Suprapubic skin (tissue), 4 donors: Measurements from ENCODE around the gene OR14A16. TPM values are rescaled to one million over a fixed set of nuclear protein-coding genes. Genes with fewer than 3 reads are reported as not detected.

Experiments
- DNase-seq, 2 donors: peaks; one replicate each; pipeline ENCODE4 v3.0.0-alpha.2; 2019; ENCODE audit warnings: low spot score in 2 of 2
- H3K27ac ChIP-seq: fragments of 200-600 bp; sonication (generic); one replicate; pipeline ENCODE4 v1.5.1; 2019
- H3K27me3 ChIP-seq: fragments of 200-600 bp; sonication (generic); one replicate; pipeline ENCODE4 v1.5.1; 2019
- H3K36me3 ChIP-seq: fragments of 200-600 bp; sonication (generic); one replicate; pipeline ENCODE4 v1.5.1; 2019
- H3K4me1 ChIP-seq: fragments of 200-600 bp; sonication (generic); one replicate; pipeline ENCODE4 v1.5.1; 2019
- H3K4me3 ChIP-seq: fragments of 200-600 bp; sonication (generic); one replicate; pipeline ENCODE4 v1.5.1; 2019; ENCODE audit warnings: mild to moderate bottlenecking
- H3K9me3 ChIP-seq: fragments of 200-600 bp; sonication (generic); one replicate; pipeline ENCODE4 v1.5.1; 2019
- EP300 ChIP-seq: sonication (generic); formaldehyde crosslinking; IDR thresholded peaks from one replicate; pipeline ENCODE4 v1.6.1; 2017; ENCODE audit warnings: antibody characterized with exemption
- POLR2A ChIP-seq, 2 donors: fragments of 450-650 bp; IDR thresholded peaks; one replicate each; pipeline ENCODE4 v1.6.1; 2017; ENCODE audit warnings: antibody characterized with exemption in 2 of 2, mild to moderate bottlenecking in 2 of 2, moderate library complexity in 2 of 2
- POLR2AphosphoS5 ChIP-seq, 3 donors: sonication (generic); formaldehyde crosslinking; IDR thresholded peaks; one replicate each; pipeline ENCODE4 v1.6.1; 2017; ENCODE audit warnings: antibody characterized with exemption in 3 of 3
- WGBS: methylation state at CpG from one replicate; pipeline ENCODE4 v1.1.5; 2018; 5-methylcytosine and 5-hydroxymethylcytosine counted together
- total RNA-seq, 4 donors: library from RNA; depleted of rRNA; stranded (reverse); fragments of >200 nt; gene quantifications; one replicate each; pipeline ENCODE4 v1.1.0, GENCODE V29; 2016
- TF ChIP-seq, protein P1 (sequence below), 2 donors: fragments of 200-600 bp in 1 of 2; fragments of 450-650 bp in 1 of 2; sonication (generic) in 1 of 2; IDR thresholded peaks; one replicate each; pipeline ENCODE4 v1.5.1; 2016 to 2019; ENCODE audit warnings: antibody characterized with exemption in 2 of 2, mild to moderate bottlenecking in 1 of 2, moderate library complexity in 1 of 2

OR14A16 gene
- total RNA-seq, 4 donors from 2014 or later = not detected

DNA sequence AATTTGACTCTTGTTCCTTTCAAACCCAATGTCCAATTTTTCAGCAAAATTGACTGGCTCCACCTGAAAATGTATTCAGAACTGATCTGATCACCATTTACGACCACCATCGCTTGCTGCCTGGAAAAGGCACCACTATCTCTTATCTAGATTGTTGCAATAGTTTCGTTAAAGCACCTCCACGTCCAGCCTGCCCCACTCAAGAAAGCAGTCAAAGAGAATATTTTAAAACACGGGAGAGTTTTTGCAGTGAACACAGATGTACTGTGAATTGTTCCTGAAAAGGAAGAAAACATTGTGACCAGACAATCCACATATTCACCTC is 21.7 kb upstream of the OR14A16 start:
- no peaks in the 10 kb centered on the region for H3K36me3 ChIP-seq
- no peaks in the 10 kb centered on the region for H3K9me3 ChIP-seq
- no peaks in the 10 kb centered on the region for H3K27me3 ChIP-seq
- no peak for TF ChIP-seq POLR2AphosphoS5 (IDR thresholded peaks at IDR 0.05)
- no peak for TF ChIP-seq EP300
- no peak for TF ChIP-seq POLR2A (IDR thresholded peaks at IDR 0.05)
- TF ChIP-seq, protein P1, sequence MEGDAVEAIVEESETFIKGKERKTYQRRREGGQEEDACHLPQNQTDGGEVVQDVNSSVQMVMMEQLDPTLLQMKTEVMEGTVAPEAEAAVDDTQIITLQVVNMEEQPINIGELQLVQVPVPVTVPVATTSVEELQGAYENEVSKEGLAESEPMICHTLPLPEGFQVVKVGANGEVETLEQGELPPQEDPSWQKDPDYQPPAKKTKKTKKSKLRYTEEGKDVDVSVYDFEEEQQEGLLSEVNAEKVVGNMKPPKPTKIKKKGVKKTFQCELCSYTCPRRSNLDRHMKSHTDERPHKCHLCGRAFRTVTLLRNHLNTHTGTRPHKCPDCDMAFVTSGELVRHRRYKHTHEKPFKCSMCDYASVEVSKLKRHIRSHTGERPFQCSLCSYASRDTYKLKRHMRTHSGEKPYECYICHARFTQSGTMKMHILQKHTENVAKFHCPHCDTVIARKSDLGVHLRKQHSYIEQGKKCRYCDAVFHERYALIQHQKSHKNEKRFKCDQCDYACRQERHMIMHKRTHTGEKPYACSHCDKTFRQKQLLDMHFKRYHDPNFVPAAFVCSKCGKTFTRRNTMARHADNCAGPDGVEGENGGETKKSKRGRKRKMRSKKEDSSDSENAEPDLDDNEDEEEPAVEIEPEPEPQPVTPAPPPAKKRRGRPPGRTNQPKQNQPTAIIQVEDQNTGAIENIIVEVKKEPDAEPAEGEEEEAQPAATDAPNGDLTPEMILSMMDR (IDR thresholded peaks at IDR 0.05) = no peak
- DNase-seq = no peak
- no peak overlapping the region for H3K4me3 ChIP-seq
- 82% methylated on average over 5 of the region's 5 CpGs for WGBS
- no peaks in the 10 kb centered on the region for H3K4me1 ChIP-seq
- H3K27ac ChIP-seq = no peak overlapping the region

DNA sequence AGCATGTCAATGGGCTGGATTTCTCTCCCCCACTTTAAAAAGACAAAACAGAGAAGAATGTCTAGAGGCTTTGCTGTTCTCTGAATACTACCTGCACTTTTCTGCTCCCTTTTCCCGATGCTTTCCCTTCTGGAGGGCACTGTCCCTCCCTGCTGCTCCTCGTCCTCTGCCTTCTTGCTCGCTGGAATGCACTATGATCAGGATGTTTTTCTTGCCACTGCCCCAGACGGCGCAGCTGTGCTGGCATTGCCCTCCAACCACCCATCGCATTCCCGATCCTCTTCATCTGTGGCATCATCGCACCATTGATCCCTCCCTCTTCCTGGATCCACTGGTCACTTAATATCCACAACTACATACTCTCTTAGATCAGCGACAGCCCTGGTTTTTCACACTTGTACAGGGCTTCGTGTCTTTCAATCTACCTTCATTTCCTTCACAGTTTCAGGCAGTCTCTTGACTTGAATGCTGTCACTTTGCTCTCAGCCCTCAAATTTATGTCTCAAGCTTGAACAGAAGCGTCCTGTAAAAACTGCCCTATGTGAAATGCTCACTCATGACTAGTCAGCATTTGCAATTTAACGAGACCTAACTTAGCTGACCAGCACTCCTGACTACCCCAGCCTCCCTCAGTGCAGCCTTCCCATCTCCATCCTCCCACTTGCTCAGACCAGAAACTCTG is 21.2 kb upstream of the OR14A16 start:
- TF ChIP-seq EP300 = no peak
- no peak for TF ChIP-seq POLR2AphosphoS5 (IDR thresholded peaks at IDR 0.05)
- TF ChIP-seq POLR2A (IDR thresholded peaks at IDR 0.05) = no peak
- TF ChIP-seq, protein P1 (IDR thresholded peaks at IDR 0.05) = no peak
- Histone ChIP-seq H3K27ac (no peak overlapping the region), H3K4me1 (no peaks in the 10 kb centered on the region), H3K36me3 (no peaks in the 10 kb centered on the region), H3K27me3 (no peaks in the 10 kb centered on the region), H3K4me3 (no peak overlapping the region), H3K9me3 (no peaks in the 10 kb centered on the region)
- WGBS = 75% methylated on average over 12 of the region's 12 CpGs
- no peak for DNase-seq

DNA sequence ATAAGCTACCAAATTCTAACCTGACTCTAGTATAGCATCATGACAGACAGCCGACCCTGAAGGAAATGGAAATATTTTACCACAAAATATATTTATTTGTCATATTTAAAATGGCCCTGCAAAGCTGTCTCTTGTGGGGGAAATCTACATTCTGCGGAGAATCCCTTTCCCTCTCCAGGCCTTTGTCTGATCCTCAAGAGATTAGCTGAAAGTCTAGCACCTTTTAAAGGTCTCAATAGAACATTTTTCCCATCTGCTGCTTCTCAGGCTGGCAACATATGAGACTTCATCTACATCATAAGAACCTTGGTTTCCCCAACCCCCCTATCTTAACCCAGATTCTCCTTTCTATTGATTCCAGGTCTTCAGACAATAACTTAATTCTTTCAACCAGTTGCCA is 19.5 kb upstream of the OR14A16 start:
- TF ChIP-seq EP300 = no peak
- TF ChIP-seq POLR2AphosphoS5 (IDR thresholded peaks at IDR 0.05) = no peak
- no peak for TF ChIP-seq POLR2A (IDR thresholded peaks at IDR 0.05)
- TF ChIP-seq, protein P1 (IDR thresholded peaks at IDR 0.05) = no peak
- Histone ChIP-seq H3K4me3 (no peak overlapping the region), H3K36me3 (no peaks in the 10 kb centered on the region), H3K27ac (no peak overlapping the region), H3K9me3 (no peaks in the 10 kb centered on the region), H3K27me3 (no peaks in the 10 kb centered on the region), H3K4me1 (no peaks in the 10 kb centered on the region)
- 50% methylated on average over 2 of the region's 2 CpGs for WGBS
- DNase-seq = no peak

DNA sequence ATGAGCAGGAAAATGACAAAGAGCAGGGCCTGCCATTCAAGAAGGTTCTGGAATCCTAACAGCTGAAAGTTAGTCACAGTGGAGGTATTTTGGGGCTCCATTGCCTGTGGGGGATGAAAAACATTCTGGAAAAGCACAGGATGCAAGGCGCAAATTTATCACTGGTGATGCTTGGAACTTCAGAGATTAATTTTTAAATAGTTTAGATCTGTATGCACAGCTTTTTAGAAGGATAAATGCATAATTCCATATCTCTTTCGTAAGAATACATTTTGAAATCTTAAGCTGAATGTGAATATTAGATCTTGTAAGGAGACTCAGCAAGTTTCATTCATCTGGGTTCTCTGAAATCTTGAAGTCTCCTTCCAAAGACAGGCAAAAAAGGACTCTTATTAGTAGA is 17.9 kb upstream of the OR14A16 start, which contains the start of gene OR11L1:
Gene OR11L1, minus strand, starts transcription at position 101 of the 400 bp plus-strand sequence. Its CDS starts 0 bp downstream, at position 101.
- TF ChIP-seq POLR2AphosphoS5 (IDR thresholded peaks at IDR 0.05) (no peak), EP300 (no peak), POLR2A (IDR thresholded peaks at IDR 0.05) (no peak)
- TF ChIP-seq, protein P1 (IDR thresholded peaks at IDR 0.05) = no peak
- Histone ChIP-seq H3K4me1 (no peaks in the 10 kb centered on the region), H3K36me3 (no peaks in the 10 kb centered on the region), H3K4me3 (no peak within 1 kb of the TSS), H3K27ac (no peak within 1 kb of the TSS), H3K27me3 (no peaks in the 10 kb centered on the region), H3K9me3 (no peaks in the 10 kb centered on the region)
- no peak for DNase-seq
- WGBS = 89% methylated on average over 2 of the region's 2 CpGs

DNA sequence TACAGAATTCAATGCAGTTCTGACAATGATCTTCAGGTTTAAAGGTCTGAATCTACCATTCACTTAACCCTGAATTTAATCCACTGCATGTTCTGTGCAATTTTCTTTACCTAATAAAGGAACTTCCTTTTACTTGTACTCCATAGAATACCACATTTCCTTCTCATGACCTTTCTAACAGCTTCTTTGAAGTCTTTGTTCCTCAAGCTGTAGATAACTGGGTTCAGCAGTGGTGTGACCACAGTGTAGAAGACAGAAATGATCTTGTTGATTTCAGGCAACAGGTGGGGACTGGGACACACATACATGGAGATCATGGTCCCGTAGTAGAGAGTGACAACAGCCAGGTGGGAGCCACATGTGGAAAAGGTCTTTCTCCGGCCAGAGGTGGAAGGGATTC is 16.9 kb upstream of the OR14A16 start:
- Histone ChIP-seq H3K4me3 (no peak overlapping the region), H3K27ac (no peak overlapping the region), H3K36me3 (no peaks in the 10 kb centered on the region), H3K9me3 (no peaks in the 10 kb centered on the region), H3K4me1 (no peaks in the 10 kb centered on the region), H3K27me3 (no peaks in the 10 kb centered on the region)
- WGBS = 81% methylated on average over 2 of the region's 2 CpGs
- TF ChIP-seq POLR2AphosphoS5 (IDR thresholded peaks at IDR 0.05) (no peak), EP300 (no peak), POLR2A (IDR thresholded peaks at IDR 0.05) (no peak)
- TF ChIP-seq, protein P1 (IDR thresholded peaks at IDR 0.05) = no peak
- no peak for DNase-seq
